NCI-H2196 treated with DMSO at 0.1 percent for 48 hours (cell line): ENCODE data around the gene DPRX.
"Not testable (repeated sequence)": the region's sequence is repeated elsewhere in the genome, so short reads cannot be mapped to it uniquely, and the experiment has no call there.

ENCODE experiments used
- DNase-seq: peaks from one replicate; lab custom pipeline; 2025; ENCODE audit not compliant: unreplicated experiment; lab: John Stamatoyannopoulos, UW

The DPRX gene

DNA sequence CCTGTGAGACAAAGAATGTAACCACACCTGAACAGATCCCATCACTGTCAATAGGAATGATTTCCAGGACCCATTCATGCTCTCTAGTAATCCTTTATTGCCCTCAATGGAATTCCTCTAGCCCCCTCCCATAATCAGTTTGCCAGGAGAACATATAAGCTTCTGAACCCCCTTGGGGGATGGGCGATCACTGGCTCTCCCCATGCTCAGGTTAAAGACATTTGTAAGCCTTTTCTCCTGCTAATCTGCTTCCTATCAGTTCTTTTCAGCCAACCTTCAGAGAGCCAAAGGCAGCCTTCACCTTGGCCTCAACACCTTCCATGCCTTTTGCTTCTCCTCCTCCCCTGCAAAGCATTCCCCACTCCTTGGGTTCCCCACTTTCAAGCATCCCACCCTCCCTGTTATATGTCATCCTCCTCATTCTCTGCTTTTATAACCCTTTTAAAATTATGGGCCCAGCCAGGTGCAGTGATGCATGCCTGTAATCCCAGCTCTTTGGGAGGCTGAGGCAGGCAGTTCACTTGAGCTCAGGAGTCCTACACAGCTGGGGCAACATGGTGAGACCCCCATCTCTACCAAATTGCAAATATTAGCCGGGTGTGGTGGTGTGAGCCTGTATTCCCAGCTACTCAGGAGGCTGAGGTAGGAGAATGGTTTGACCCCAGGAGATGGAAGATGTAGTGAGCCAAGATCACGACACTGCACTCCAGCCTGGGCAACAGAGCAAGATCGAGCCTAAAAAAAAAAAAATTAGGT is 12.4 kb downstream of the DPRX start:
- DNase-seq: no peak

DNA sequence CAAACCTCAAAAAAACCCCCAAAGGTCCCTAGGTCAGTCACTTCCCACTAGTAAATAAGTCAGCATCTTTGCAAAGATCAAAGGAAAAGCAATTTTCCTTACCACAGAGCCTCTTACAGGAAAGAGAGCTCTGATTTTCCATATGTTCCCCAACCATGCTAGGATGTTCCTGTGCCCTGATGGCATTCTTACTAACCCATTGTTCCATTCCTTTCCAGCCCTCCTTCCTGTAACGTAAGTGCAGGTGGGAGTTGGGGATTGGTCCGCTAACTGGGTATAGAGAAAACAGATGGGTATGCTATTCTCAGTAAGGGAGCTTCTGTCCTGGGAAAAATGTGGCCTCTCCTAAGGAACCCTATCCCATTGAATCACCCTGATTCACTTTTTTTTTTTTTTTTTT is 14.3 kb downstream of the DPRX start:
- no peak for DNase-seq

DNA sequence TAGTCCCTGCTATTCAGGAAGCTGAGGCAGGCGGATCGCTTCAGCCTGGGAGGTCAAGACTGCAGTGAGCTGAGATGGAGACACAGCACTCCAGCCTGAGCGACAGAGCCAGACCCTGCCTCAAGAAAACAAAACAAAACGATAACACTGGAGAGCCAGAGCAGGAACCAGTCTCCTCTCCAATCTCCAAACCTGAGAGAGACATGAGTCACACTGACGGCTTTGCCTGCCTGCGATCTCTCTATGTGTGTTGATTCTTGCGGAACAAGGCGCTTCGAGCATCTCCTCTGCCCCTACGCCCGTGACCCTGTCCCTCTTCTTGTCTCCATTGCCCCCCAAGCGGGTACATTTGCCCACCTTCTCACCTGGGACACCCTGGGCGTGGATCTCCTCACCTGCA is 15.6 kb downstream of the DPRX start:
- DNase-seq: no peak

DNA sequence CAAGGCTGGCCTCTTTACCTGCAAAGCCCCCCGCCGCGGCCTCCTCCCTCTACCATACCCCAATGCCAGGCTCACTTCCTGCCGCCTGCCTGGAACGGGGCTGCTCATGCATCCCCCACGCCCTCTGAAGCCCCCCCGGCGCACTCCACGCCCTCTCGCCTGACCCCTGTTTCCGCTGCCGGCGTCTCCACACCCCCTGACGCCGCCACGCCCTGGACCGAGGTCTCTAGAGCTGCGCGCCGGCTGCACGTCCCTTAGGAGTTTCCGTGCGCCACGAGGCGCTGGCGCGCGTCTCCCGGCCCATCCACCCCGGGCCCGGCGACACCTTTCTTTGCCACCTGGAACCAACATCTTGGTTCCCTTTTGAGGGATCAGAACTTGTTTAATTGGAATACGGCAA is 16.0 kb downstream of the DPRX start:
- no peak for DNase-seq

DNA sequence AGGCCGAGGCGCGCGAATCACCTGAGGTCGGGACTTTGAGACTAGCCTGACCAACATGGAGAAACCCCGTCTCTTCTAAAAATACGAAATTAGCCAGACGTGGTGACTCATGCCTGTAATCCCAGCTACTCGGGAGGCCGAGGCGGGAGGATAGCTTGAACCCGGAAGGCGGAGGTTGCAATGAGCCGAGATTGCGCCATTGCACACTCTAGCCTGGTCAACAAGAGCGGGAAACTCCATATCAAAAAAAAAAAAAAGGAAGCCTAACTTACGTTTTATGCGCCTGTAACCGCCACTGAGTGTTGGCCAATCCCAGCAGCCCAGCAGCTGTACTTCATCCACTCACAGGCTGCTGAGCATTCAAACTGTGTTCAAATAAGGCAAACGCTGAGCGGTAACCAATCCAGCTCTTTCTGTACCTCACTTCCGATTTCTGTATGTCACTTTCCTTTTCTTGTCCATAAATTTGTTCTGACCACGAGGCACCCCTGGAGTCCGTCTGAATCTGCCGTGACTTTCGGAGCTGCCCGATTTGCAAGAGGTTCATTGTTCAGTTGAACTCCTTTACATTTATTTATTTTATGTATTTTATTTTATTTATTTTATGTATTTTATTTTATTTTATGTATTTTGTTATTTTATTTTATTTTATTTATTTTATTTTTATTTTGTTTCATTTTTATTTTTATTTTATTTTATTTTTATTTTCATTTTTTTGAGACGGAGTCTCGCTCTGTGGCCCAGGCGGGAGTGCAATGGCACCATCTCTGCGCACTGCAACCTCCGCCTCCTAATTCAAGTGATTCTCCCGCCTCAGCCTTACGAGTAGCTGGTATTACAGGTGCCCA is 18.2 kb downstream of the DPRX start:
- no peak for DNase-seq

DNA sequence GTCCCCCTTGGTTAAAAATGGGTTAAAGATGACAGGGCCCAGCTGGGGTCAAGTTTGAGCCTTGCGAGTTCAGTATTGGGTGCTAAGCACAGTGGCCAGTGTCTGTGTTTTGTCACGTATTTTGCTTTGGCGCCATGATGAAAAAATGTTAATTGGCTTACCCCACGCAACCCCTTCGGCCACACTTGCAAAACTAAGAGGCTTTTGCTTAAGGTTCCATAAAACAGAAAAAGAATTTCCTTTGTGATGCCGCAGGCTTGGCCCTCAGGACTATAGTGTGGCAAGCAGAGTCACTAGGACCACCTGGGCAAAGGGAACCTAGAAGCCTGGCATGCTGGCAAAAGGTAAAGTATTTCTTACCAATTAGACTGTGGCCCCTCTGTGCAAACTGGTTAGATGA is 20.7 kb downstream of the DPRX start:
- DNase-seq: no peak

DNA sequence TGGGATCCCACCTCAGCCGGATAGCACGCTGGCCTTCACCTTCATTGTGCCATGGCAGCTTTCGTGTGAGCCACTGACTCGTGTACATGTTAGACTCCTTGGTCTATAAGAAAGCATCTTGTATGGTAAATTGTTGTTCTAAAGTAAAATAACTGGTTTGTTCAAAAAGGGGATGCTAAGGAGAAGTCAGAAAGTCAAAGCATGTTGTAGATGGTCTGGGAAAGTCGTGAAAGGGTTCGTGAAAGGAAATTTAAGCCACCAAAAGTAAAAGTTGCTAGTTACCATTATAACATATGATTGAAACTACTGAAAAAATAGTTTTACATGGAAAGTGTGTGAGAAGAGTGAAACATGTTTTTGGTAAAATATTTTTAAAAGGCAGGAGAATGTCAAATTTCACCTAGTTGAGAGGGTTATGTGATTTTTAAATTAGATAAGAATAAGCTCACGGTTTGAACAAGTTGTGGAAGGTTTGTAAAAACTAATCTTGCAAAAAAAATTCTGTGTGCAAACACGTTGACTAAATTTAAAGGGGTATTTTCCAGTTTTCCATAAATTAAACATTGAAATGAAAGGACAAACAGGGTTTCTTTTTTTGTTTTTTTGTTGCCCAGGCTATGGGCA is 23.4 kb downstream of the DPRX start:
- no peak for DNase-seq

DNA sequence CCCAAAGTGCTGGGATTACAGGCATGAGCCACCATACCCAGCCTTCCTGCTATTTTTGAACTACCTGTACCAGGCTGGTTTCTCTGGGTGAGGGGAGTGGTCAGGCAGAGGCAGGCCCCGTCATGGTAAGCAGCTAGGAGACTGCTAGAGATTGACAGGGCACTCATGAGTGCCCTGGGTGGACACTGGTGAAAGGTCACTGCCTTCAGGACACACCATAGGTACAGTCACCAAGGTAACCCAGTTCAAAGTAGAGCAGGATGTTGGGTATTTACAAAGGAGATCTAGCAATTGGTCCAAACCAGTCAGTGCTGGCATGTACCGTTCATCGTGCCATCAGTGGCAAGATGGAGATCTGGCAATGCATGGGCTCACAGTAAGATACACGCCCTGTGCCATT is 25.5 kb downstream of the DPRX start:
- DNase-seq: no peak

DNA sequence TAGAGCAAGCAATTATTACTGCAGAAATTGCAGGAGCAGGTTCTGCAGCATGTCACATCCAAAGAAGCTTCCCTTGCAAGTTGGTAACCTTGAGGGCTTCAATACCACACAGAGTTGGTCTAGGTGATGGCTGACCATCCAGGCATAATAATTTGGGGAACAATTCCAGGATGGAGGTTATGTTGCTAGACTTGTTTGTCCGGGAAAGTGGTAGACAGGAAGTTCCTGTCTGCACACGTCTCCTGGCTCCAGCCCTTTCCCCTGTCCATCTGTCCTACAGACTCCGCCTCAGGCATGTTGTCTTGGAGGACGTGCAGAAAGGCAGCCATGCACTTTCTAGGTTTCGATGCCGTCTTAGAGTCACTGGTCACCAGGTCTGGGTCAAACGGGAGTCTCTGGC is 26.0 kb downstream of the DPRX start:
- DNase-seq: no peak

DNA sequence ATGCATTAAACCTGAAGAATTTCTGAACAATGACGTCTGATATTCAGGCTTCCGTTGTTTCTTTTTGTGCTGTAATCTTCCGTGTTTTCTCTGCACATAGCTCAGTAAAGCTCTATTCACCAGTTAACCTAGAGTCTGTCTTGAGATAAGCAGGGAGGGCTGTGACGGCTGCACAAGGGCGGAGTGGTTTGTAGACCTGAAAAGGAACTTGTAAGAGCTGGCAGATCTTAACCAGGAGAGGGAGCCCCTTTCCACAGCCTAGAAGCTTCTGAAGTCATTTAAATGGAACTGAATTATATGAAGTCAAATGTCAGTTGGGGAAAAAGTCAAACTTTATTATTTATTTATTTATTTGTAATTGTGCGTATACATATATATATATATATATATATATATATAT is 27.5 kb downstream of the DPRX start:
- no peak for DNase-seq

DNA sequence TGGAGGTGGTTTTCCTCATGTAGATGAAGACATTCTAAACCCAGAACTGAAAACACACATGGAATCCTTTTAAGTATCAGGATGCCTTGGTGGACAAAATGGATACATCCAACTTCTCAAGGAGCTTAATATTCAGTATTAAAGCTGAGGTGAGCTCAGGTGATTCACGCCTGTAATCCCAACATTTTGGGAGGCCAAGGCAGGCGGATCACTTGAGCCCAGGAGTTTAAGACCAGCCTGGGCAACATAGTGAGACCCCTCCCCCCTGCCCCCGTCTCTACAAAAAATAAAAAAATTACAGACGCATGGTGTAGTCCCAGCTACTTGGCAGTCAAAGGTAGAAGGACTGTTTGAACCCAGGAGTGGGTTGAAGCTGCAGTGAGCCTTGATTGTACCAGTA is 28.8 kb downstream of the DPRX start:
- DNase-seq: no peak

DNA sequence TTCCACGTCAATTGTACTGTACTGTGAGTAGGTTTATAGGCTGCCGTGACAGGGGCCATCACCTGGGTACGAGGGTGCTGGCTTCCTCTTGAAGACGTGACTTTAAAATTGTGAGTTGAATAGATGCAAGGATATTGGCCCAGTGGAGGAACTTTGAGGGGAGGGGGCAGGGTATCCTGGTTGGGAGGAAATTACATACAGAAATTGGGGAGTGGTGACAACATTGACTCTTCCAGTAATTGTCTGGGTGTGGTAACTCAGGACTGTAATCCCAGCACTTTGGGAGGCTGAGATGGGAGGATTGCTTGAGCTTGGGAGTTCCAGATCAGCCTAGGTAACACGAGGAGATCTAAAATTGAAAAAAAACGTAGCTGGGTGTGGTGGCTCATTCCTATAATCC is 30.4 kb downstream of the DPRX start:
- no peak for DNase-seq

DNA sequence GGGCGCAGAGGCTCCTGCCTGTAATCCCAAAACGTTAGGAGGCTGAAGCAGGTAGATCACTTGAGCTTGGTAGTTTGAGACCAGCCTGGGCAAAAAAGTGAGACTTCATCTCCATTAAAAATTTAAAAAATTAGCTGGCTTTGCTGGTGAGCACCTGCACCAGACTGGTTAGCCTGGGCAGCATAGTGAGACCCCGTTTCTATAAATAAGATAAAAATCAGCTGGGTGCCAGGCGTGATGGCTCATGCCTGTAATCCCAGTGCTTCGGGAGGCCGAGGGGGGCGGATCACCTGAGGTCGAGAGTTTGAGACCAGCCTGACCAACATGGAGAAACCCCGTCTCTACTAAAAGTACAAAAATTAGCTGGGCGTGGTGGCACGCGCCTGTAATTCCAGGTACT is 32.4 kb downstream of the DPRX start:
- no peak for DNase-seq

DNA sequence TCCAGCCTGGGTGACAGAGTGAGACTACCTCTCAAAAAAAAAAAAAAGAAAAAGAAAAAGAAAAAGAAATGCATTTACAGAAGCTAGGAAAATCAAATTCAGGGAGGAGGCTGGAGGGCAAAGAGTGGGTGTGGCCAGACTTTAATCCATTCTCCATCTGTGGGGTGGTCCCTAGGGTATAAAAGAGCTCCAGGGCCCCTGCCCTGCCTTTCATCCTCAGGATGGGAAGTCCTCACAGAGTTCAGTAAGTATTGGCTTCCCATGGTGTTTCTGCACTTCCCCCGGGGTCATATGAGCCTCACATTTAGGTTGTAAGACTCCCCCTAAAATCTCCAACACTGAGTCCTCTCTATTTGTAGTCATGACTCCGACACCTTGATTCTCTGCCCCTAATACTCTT is 33.0 kb downstream of the DPRX start:
- no peak for DNase-seq

DNA sequence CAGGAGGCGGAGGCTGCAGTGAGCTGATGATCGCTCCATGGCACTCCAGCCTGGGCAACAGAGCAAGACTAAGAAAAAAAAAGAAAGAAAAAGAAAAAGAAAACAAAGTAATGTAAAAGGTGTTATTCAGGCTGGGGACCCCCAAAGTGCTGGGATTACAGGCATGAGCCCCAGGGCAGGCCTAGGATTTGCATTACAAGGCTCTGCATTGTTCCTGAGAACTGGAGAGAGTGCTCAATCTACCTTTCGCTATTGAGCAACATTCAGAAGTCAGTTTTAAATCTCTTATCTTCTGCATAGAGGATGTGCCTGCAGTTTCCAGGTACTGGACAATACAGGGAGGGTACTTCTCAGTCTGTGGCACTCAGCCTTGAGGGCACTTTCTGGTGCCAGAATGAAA is 34.5 kb downstream of the DPRX start:
- not testable (repeated sequence) for DNase-seq

DNA sequence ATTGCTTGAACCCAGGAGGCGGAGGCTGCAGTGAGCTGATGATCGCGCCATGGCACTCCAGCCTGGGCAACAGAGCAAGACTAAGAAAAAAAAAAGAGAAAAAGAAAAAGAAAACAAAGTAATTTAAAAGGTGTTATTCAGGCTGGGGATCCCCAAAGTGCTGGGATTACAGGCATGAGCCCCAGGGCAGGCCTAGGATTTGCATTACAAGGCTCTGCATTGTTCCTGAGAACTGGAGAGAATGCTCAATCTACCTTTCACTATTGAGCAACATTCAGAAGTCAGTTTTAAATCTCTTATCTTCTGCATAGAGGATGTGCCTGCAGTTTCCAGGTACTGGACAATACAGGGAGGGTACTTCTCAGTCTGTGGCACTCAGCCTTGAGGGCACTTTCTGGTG is 37.0 kb downstream of the DPRX start:
- not testable (repeated sequence) for DNase-seq

DNA sequence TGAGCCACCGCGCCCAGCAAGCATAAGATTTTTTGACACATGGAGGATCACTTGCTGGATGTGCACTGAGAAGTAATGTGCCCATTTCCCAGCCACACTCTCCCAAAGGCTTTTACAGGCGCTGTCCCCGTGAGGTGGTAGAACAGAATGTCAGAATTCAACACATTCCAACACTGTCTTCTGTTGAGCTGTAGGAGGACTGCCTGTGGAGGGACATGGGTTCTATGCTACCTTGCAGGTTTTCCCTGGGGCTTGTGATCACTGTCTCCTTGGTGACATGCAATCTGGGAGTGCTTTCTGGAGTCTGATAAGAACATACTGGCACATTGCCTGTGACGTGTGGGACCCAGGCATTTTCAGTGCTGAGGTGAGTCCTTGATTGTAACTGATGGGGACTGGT is 38.5 kb downstream of the DPRX start:
- no peak for DNase-seq

DNA sequence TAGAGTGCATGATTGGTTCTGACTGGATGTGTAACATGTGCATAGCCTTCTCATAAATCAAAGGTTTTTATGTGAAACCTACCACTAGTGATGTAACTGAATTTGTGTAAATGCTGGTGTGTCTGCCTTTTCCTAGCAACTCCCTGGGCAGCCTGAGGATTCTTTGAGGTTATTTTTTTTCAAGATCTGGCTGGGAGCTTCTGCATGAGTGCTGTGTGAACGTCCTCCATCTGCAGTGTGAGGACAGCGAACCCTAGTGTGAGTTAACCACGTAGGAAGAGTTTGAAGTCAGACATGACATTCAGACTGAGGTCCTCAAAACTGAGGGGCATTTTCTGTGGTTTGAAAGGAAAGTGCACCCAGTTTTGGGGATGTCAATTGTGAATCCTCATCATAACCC is 39.9 kb downstream of the DPRX start:
- no peak for DNase-seq
